Small intestine (tissue), 7 donors: Measurements from ENCODE around the gene ERN2. TPM values are rescaled to one million over a fixed set of nuclear protein-coding genes. Genes with fewer than 3 reads are reported as not detected.
A peak's percentile ranks its signal among the peaks of the same experiment; 100 is the strongest.

Experiments used
- DNase-seq, 2 donors: peaks; one replicate each; pipeline versions ENCODE4 v3.0.0 to v3.0.0-alpha.2; 2013
- FAIRE-seq: peaks from 2 replicates; lab custom pipeline; 2012; peaks lifted over from hg19 to GRCh38; lab: Jason Lieb, UNC
- H3K27ac ChIP-seq, 3 donors: one replicate each; pipeline ENCODE4 v1.5.1; 2013; ENCODE audit warnings: low read length in 2 of 3, mild to moderate bottlenecking in 2 of 3, control low read depth in 1 of 3, inconsistent platforms in 1 of 3, low read depth in 1 of 3, moderate library complexity in 1 of 3
- H3K27me3 ChIP-seq, 3 donors: one replicate each; pipeline ENCODE4 v1.6.1; 2013; ENCODE audit warnings: low read length in 3 of 3, inconsistent platforms in 1 of 3; ENCODE audit not compliant: control insufficient read depth in 3 of 3, insufficient read depth in 3 of 3
- H3K36me3 ChIP-seq, 3 donors: one replicate each; pipeline ENCODE4 v1.6.1; 2013; ENCODE audit warnings: low read length in 3 of 3, inconsistent platforms in 1 of 3, low read depth in 1 of 3, mild to moderate bottlenecking in 1 of 3, moderate library complexity in 1 of 3; ENCODE audit not compliant: control insufficient read depth in 3 of 3, insufficient read depth in 2 of 3
- H3K4me1 ChIP-seq, 3 donors: one replicate each; pipeline ENCODE4 v1.6.1; 2013; ENCODE audit warnings: low read length in 2 of 3, inconsistent platforms in 1 of 3, low read depth in 1 of 3, mild to moderate bottlenecking in 1 of 3, moderate library complexity in 1 of 3; ENCODE audit not compliant: control insufficient read depth in 3 of 3, insufficient read depth in 2 of 3
- H3K4me3 ChIP-seq, 3 donors: one replicate each; pipeline ENCODE4 v1.5.1; 2013; ENCODE audit warnings: low read length in 3 of 3, control low read depth in 1 of 3, inconsistent platforms in 1 of 3, low read depth in 1 of 3, mild to moderate bottlenecking in 1 of 3, moderate library complexity in 1 of 3
- H3K9me3 ChIP-seq, 2 donors: one replicate each; pipeline ENCODE4 v1.6.1; 2013; ENCODE audit warnings: low read depth in 1 of 2, low read length in 1 of 2; ENCODE audit not compliant: control insufficient read depth in 2 of 2, insufficient read depth in 1 of 2
- WGBS, 3 donors: extraction: QIAGEN DNeasy Blood & Tissue Kit; methylation state at CpG; one replicate each; pipeline ENCODE4 v1.1.7; 2013; 5-methylcytosine and 5-hydroxymethylcytosine counted together
- polyA plus RNA-seq, 4 donors: library from polyadenylated mRNA; stranded (reverse) in 3 of 4; unstranded in 1 of 4; fragments of 200-250 nt in 3 of 4; fragments of 120-200 nt in 1 of 4; gene quantifications; one replicate each; pipeline versions ENCODE4 v1.2.1 to v1.2.3, GENCODE V29; 2013
- donor health status: healthy with polysubstance abuse.
- donor health status: control.
- donor health status: control.
- donor health status: Bipolar disorder and iron deficiency.
- donor health status: healthy.

Gene ERN2
- polyA plus RNA-seq, 4 donors, result 5.4 to 38.8 (median 17.8) TPM

- H3K27me3 ChIP-seq, result no peaks in the 10 kb centered on the region
- no peaks in the 10 kb centered on the region for H3K9me3 ChIP-seq
- no peak for FAIRE-seq
- H3K36me3 ChIP-seq, result no peaks in the 10 kb centered on the region
- WGBS, 3 donors, result 14 to 55% (median 35%) methylated on average over 4 of the region's 4 CpGs
- no peak overlapping the region for H3K4me3 ChIP-seq
- no peaks in the 10 kb centered on the region for H3K4me1 ChIP-seq
- DNase-seq, result peak; percentile 47 to 92
- peak overlapping the region in 2 of 3 donors; percentile 74 to 83 for H3K27ac ChIP-seq
Measured at GRCh38 chr16:23699100-23699499, 13.9 kb downstream of the ERN2 start.

DNA sequence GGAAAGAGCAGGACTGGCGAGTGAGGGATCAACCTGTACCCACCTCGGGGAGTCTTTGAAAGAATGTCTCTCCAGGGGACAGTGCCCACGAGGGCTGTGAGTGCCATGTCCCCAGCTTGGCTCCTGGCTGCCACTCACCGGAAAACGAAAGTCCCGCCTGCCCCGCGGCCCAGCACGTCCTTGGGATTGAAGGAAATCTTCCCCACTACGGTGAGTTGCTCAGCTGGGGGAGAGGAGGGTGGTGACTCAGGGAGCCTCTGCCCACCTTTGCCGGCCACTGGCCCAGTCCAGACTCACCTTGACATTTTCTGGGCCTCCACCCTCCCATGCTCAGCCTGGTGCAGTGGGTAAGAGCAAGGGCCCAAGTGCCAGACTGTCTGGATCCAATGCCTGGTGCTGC is 17.3 kb downstream of the ERN2 start:
- no peak for DNase-seq
- H3K4me1 ChIP-seq, result no peaks in the 10 kb centered on the region
- no peak overlapping the region for H3K4me3 ChIP-seq
- no peaks in the 10 kb centered on the region for H3K9me3 ChIP-seq
- FAIRE-seq, result no peak
- WGBS, 3 donors, result 83 to 93% (median 91%) methylated on average over 9 to 11 of the region's 11 CpGs
- no peak overlapping the region for H3K27ac ChIP-seq
- peaks cover 0 to 19% (median 3%) of the 10 kb centered on the region in 3 donors for H3K36me3 ChIP-seq
- H3K27me3 ChIP-seq, result no peaks in the 10 kb centered on the region

DNA sequence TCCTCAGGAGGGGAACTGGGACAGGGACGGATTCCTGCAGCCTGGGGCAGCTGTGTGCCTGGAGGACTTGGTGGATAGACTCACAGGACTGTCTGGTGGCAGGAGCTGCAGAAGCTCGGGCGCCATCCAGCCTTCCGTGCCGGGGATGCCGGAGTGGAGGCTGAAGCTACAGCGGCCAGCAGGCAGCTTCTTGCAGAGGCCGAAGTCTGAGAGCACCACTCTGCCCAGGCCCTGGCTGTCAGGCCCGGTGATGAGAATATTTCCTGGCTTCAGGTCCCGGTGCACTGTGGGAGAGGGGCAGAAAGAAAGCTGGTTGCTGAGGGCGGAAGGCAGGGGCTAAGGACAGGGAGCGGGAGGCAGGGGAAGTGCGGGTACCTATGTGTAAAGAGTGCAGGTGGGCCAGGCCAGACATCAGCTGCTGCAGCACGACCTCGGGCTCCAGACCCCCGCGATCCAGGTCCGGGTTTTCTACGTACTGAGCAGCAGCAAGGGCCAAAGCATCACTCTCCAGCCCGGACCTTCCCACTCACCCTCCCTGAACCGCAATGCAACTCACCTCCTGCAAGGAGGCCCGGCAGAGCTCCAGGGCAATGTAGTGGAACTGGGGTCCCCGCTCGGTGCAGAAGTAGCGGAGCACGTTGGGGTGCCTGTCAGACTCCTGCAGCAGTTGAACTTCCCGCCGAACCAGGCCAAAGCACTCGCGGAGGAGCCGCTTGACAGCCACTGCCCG is 18.2 kb downstream of the ERN2 start:
- no peak for FAIRE-seq
- H3K27me3 ChIP-seq, result no peaks in the 10 kb centered on the region
- DNase-seq, result peak in 1 of 2 donors; percentile 38
- 35 to 81% (median 65%) methylated on average over 30 to 32 of the region's 32 CpGs for WGBS, 3 donors
- H3K36me3 ChIP-seq, result peaks cover 6 to 28% (median 7%) of the 10 kb centered on the region in 3 donors
- H3K9me3 ChIP-seq, result no peaks in the 10 kb centered on the region
- no peak overlapping the region for H3K4me3 ChIP-seq
- no peak overlapping the region for H3K27ac ChIP-seq
- no peaks in the 10 kb centered on the region for H3K4me1 ChIP-seq

DNA sequence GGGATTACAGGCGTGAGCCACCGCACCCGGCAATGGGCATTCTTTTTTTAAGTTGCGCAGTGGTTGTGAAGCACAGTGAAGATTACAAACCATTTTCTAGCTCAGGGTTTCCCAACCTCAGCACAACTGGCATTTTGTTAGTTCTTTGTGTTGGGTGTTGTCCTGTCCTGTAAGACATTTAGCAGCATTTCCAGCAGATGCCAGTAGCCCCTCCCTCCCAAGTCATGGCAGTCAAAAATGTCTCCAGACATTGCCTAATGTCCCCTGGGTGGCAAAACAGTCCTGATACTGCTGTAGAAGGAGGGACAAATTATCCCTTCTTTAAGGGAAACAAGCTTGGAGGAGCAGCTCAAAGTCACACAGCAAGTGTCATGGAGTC is 18.8 kb downstream of the ERN2 start:
- no peak for FAIRE-seq
- peaks cover 7 to 34% (median 11%) of the 10 kb centered on the region in 3 donors for H3K36me3 ChIP-seq
- 97 to 100% (median 98%) methylated on average over 4 of the region's 4 CpGs for WGBS, 3 donors

GRCh38 chr16:23692190-23692837 is 20.7 kb downstream of the ERN2 start:
- Histone ChIP-seq H3K36me3 (peaks cover 13 to 51% (median 16%) of the 10 kb centered on the region in 3 donors), H3K4me3 (no peak overlapping the region), H3K4me1 (no peaks in the 10 kb centered on the region), H3K27ac (no peak overlapping the region), H3K27me3 (no peaks in the 10 kb centered on the region), H3K9me3 (no peaks in the 10 kb centered on the region)
- WGBS, 3 donors, result 97 to 99% (median 98%) methylated on average over 6 of the region's 6 CpGs
- FAIRE-seq (no peak), DNase-seq (no peak)

More for the DNA sequence above, 18.8 kb downstream of the ERN2 start:
- Histone ChIP-seq H3K9me3 (no peaks in the 10 kb centered on the region), H3K27me3 (no peaks in the 10 kb centered on the region), H3K4me3 (no peak overlapping the region), H3K27ac (no peak overlapping the region), H3K4me1 (no peaks in the 10 kb centered on the region)
- DNase-seq, result no peak

DNA sequence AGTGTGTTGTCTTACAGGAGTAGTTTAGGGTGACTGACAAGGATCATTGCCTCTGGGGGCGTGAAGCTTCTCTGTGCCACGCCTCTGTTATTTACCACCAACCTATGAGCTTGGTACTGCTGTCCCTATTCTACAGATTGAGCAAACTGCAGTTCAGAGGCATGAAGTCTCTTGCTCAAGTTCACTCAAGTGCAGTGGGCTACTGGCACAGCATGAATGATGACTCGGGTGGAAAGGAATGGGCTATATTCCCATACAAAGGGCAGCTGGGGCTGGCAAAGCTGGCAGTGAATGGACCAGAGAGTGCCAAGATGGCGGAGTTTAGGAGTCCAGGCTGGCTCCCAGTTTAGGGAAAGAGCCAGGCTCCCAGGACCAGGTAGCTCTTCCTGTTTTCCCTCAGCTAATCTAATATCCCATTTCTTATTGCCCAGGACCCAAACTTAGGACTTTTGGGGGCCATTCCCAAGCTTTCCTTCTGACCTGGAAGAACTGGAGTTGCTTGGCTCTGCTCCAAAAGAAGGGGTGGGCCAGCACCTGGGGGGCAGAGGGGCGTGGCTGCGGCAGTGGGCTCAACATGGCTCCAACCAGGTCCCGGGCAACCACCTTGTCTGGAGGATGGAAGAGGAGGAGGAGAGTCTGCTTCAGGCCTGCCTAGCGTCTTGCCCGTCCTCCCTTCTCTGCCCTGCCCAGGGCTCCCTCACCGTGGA is 21.4 kb downstream of the ERN2 start:
- Histone ChIP-seq H3K27me3 (no peaks in the 10 kb centered on the region), H3K4me3 (no peak overlapping the region), H3K4me1 (no peaks in the 10 kb centered on the region), H3K36me3 (peaks cover 13 to 56% (median 16%) of the 10 kb centered on the region in 3 donors), H3K27ac (no peak overlapping the region), H3K9me3 (no peaks in the 10 kb centered on the region)
- DNase-seq, result no peak
- 92 to 96% (median 96%) methylated on average over 9 to 10 of the region's 10 CpGs for WGBS, 3 donors
- no peak for FAIRE-seq

GRCh38 chr16:23690771-23691482 is 22.1 kb downstream of the ERN2 start:
- FAIRE-seq (no peak), DNase-seq (no peak)
- H3K4me1 ChIP-seq, result no peaks in the 10 kb centered on the region
- H3K27me3 ChIP-seq, result no peaks in the 10 kb centered on the region
- H3K4me3 ChIP-seq, result no peak overlapping the region
- no peaks in the 10 kb centered on the region for H3K9me3 ChIP-seq
- H3K27ac ChIP-seq, result no peak overlapping the region
- H3K36me3 ChIP-seq, result peaks cover 13 to 59% (median 16%) of the 10 kb centered on the region in 3 donors
- 93 to 96% (median 94%) methylated on average over 24 to 25 of the region's 25 CpGs for WGBS, 3 donors
